GM08714 (cell line): ENCODE data around the gene GNG2.

ENCODE experiments used
- H3K4me3 ChIP-seq: fragments of 200-500 bp; sonication (Bioruptor generic); 2 replicates; pipeline ENCODE4 v1.5.1; 2014; ENCODE audit warnings: mild to moderate bottlenecking, low read length, inconsistent platforms
- ZNF274 ChIP-seq: IDR thresholded peaks from 2 replicates; pipeline ENCODE4 v1.6.1; 2012; ENCODE audit warnings: mild to moderate bottlenecking, low read depth, low read length

The GNG2 gene

DNA sequence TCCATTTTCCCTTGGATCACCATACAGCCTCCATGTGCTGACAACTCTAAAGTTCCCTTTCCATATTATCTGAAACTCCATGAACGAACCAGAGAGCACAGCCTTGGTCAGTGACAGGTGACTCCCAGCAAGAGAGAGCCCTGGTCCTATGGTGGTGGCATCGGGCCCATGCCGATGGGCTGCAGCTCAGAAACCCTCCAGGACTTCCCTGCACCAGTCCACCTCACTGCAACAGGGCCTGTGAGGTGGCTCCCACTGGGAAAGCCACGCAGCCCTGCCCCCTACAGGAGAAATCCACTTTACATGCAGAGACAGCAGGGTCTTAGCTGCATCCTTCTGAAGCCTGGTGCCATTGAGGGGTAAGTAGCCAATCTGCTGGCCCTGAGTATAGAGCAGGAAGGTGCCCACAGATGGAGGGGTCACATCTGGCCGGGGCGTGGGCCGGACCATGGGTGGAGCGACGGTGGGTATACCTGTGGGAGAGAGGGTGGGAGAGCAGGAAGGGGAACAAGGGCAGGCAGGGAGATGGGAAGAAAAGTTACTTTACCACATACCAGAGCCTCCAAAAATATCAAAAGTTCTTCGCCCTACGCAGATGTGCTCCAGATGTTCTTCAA is 153.7 kb downstream of the GNG2 start:
- no peak for TF ChIP-seq ZNF274
- H3K4me3 ChIP-seq: no peak overlapping the region

DNA sequence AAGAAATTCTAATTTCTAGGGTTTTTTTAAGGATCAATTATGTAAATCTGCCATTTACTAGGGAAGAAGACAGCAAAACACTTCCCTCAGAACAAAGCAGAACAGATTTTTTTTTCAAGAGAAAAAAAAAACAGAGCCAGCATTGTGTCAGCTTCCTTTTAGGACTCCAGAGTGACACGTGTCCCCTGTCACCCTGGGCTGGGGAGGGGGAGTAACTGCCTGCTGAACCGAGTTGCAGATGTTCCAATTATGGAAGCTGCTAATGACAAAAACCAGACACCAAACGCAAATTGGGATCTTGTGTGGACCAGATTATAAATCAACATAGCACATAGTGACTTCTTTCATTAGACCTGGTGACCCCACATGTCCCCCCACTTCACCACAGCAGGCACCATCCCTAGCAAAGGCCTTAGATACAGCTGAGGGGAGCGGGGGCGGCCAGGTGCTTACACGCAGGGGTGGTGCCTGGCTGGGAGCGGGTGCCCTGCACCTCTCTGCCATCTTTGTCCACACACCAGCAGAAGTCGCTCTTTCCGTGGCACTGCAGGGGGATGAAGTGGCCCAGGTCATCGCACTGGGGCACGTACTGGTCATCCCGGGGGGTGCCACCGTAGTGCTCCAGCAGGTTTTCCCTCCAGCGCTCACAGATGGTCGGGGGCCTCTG is 154.3 kb downstream of the GNG2 start:
- TF ChIP-seq ZNF274: no peak
- H3K4me3 ChIP-seq: no peak overlapping the region

DNA sequence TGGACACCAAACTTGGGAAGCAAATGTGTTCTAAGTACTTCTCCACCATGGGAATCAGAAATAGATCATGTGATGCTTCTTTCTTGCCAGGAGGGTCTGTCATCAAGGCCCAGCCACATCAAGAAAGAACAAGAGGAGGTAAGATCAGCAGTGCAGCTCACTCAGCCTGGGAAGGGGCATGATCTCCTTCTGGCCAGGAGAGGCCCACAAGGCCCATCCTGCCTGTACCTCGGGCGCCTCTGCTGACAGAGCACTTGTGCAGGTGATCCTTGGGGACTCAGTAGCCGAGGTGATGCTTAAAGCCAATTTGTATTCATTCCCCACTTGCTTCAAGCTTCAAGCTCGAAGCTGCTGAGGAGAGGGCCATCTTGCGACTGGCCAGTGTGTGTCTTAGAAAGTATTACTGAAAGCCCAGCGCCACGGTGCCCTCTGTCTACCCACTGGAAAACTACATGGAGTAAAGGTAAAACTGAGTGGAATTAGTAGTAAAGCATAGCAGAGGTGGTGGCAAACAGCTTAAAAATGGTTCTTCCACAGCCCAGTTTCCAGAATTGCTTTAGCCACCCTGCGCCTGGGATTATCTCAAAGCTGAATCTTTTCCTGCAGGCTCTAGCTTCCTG is 155.1 kb downstream of the GNG2 start:
- TF ChIP-seq ZNF274: no peak
- no peak overlapping the region for H3K4me3 ChIP-seq

DNA sequence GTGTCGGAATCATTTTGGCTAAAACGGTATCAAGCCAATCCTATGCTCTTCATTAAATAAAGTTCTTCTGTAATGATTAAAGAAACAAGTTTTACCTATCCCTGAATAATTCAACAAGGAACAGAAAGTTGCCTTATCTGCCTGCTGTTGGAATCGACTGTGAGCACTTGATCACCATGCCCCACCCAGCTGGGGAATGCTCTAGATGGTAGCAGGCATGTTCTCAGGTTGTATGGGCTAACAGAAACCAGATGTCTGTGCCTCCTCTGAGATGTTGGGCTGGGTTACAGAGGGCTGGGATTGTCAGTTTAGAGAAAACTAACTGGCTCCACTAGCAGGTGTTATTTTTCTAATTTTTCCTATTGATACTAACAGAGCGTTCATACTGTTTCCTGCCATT is 157.8 kb downstream of the GNG2 start:
- no peak overlapping the region for H3K4me3 ChIP-seq
- no peak for TF ChIP-seq ZNF274

DNA sequence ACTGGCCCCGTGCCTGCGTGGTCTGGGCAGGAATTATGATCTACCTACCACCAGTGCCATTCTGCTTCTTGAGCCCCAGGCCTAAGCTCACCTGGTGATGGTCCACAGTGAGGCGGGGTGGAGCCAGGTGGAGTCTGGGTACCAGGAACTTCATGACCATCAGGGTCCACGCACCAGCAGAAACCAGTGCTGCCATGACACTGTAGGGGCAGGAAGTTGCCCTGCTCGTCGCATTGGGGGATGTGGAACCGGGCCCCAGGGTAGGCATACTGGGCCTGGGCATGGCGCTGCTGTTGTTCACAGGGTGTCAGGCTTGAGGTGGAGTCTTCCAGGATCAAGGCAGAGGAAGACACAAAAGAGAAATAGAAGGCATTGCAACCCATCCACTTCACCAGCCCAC is 158.6 kb downstream of the GNG2 start:
- TF ChIP-seq ZNF274: no peak
- H3K4me3 ChIP-seq: no peak overlapping the region
